Bone marrow (tissue), 2 donors: ENCODE measurements around the gene CCDC201.
A peak's percentile ranks its signal among the peaks of the same experiment; 100 is the strongest.

Experiments used
- DNase-seq, 2 donors: peaks; one replicate each; lab custom pipeline; 2025; lab: John Stamatoyannopoulos, UW

Gene CCDC201, protein sequence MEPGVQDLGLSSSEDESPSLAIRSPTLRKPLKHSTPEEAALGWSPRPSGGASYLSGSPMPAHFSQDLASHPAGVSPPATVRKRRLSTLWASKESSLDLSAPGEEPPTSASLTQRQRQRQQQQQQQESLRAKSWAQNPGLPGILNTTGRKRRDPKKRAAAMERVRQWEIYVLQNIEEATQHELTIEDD

DNA sequence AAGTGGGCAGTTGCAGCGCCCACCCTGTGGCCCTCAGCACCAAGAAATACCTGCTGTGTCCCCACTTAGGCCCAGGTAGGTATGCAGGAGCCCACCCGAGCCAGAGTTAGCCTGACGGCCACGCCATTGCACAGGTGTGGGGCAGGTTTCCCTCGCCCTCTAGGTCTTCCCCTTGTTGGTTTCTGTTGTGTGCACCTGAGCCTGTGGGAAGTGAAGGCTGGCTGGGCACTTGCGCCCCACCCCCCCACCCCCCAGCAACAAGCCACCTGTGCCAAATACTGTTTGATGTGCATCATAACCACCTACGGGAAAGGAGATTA, at the start of gene CCDC201:
TSS of gene CCDC201 (minus strand) at position 48 of the 320 bp plus-strand sequence. CDS start 75 bp downstream, outside the sequence.
- no peak for DNase-seq

- no peak for DNase-seq
These were observed 49.0 kb upstream of the CCDC201 start for GRCh38 chr7:45921699-45922519.

- DNase-seq: no peak
These were observed 48.5 kb upstream of the CCDC201 start for GRCh38 chr7:45921381-45921698.

DNA sequence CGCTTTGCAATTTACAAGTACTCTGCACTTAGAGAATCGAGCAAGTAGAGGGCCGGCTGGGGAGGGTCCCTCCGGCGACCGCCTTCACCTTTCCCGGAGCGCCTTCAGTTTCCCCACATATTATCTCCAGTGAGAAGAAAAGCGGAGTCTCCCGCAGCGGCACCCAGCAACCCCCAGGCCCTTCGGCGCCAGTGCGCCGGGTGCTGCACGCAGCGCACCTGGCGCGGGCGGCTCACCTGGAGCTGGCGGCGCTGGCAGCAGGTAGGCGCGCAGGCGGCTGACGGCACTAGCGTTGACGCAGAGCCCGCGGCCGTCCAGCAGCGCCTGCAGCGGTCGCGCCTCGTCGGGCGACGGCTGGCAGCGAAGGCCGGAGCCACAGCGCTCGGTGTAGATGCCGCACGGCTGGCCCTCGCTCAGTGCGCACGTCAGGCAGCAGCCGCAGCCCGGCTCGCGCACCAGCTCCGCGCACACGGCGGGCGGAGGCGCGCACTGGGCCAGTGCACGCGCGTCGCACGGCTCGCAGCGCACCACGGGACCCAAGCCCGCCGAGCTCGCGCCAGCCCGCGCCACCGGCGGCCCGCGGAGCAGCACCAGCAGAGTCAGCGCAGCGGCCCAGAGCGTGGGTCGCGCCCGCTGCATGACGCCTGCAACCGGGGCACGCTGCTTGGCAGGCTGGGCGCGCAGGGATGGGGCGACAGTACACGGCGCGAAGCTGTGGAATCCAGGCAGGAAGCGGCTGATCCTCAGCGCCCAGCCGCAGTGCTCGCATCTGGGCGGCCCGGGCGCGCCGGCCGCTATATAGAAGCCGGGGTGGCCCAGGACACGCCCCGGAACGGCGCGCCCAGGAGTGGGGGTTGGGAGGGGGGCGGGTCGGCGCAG, 47.9 kb upstream of the CCDC201 start, which contains the start of gene IGFBP3:
TSS of gene IGFBP3 (minus strand) at position 771 of the 879 bp plus-strand sequence. CDS start at position 639, 132 bp downstream.
- no peak for DNase-seq

DNA sequence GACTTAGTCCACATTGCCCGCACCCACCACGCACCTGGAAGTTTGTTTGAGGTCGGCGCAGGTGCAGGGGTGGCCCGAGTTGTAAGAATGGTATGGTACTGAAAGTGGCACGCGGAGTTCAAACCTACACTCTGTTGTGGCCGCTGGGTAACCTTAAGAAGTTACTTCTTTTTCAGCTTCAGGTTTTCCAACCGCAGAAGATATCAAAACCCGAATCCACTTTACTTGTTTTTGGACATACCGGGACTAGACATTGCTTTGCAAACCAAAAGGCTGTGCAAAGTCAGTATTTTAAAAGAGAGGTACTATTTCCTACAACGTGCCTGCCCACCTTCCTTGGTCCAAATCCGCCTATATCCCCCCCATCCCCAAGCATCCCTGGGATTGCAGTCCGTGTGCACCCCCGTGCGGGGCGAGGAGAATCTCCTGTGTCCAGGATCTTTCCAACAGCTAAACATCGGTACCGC, 47.1 kb upstream of the CCDC201 start:
- DNase-seq: no peak

GRCh38 chr7:45919231-45919784, 46.4 kb upstream of the CCDC201 start:
- DNase-seq: no peak

DNA sequence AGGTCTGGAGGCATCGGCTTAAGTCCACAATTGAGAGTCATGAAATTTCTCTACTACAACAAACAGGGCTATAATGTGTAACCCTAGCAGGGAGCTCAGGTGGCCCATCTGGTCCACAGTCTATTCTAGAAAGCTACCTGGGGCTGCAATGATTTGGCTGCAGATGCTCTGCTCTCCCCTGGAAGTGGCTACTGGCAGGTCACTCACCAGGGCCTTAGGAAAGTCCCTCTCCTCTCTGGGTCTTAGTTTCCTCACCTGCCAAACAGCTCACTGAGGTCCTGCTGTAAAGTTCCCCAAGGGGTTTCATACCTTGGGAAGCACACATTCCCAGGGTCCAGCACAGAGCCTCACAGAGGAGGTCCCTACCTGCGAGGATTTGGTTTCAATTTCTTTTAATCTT, 45.7 kb upstream of the CCDC201 start:
- DNase-seq: no peak

GRCh38 chr7:45917658-45918057, 44.8 kb upstream of the CCDC201 start:
- peak; percentile 33 to 39 for DNase-seq

GRCh38 chr7:45917064-45917463, 44.2 kb upstream of the CCDC201 start:
- no peak for DNase-seq

GRCh38 chr7:45915606-45916005, 42.7 kb upstream of the CCDC201 start:
- DNase-seq: no peak

DNA sequence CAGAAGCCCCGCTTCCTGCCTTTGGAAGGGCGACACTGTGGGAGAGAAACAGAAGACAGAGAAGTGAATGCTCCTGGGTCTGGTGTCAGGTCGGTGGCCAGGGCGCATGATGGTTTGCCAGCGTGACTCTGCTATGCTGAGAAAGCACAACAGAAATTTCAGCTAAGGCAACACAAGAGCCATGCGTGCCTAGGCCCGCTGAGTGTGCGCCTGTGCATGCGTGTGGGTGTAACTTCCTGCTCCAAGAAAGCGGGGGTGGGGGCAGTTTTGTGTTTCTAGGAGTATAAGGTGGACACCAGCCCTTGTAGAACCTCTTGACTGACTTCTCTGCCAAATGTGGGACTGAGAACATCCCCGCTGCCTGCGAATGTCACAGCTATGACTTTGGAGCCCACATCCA, 42.0 kb upstream of the CCDC201 start:
- DNase-seq: no peak

- no peak for DNase-seq
These were observed 40.1 kb upstream of the CCDC201 start for GRCh38 chr7:45912972-45913371.

- no peak for DNase-seq
These were observed 38.4 kb upstream of the CCDC201 start for GRCh38 chr7:45911311-45911710.

DNA sequence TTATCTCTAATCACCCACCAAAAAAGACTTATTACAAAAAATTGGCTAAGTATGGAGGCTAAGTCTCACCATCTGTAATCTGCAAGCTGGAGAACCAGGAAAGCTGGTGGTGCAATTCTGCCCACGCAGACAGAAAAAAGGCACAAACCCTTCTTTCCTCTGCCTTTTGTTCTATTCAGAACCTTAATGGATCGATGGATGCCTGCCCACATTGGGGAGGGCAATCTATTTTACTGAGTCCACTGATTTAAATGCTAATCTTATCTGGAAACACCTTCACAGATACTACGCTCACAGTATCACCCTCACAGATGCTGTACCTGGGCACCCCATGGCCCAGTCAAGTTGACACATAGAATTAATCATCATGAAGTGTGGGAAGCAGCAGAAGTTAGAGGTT, 38.0 kb upstream of the CCDC201 start:
- no peak for DNase-seq

GRCh38 chr7:45909561-45909960, 36.7 kb upstream of the CCDC201 start:
- DNase-seq: no peak

DNA sequence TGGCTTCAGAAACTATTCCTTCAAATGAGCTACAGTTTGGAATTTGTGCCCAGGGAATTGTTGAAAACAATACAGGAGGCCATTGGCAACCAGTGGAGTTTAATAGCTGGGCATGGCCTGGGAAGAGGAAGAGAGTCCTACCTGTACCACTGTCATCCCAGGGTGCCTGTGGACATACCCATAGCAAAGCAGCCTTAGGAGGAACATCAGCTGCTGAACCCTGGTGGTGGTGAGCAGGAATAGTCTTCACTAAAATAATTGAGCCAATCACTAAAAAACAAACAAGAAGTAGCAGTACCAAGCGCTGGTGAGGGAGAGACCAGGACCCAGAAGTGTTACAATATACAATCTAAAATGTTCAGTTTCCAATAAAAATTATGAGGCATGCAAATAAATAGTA, 29.9 kb upstream of the CCDC201 start:
- no peak for DNase-seq

GRCh38 chr7:45901566-45901965, 28.7 kb upstream of the CCDC201 start:
- DNase-seq: no peak

DNA sequence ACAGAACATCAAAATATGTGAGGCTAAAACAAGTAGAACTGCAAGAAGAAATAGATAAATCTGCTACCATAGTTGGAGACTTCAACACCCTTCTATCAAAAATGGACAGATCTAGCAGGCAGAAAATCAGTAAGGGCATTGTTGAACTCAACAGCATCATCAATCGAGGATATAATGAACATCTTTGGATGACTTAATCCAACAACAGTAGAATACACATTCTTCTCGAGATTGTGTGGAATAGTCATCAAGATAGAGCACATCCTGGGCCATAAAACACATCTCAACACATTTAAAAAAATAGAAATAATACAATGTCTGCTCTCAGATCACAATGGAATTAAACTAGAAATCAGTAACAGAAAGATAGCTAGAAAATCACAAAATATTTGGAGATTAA, 25.3 kb upstream of the CCDC201 start:
- no peak for DNase-seq

DNA sequence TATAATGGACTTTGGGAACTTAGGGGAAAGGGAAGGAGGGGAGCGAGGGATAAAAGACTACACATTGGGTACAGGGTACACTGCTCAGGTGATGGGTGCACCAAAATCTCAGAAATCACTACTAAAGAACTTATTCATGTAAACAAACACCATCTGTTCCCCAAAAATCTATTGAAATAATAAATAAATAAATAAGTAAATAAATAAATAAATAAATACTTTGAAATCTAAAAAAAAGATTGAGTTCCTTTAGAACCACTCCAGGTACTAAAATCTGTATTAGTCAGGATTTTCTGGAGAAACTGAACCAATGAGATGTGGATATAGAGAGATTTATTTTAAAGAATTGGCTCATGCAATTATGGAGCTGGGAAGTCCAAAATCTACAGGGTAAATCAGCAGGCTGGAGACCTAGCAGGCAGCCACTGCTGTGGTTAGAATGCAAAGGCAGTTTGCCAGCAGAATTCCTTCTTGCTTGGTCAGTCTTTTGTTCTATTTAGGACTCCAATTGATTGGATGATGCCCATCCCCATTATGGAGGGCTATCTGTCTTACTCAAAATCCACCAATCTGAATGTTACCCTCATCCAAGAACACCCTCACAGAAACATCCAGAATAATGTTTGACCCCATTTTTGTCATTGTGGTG, 24.3 kb upstream of the CCDC201 start:
- no peak for DNase-seq

- DNase-seq: no peak
These were observed 21.8 kb upstream of the CCDC201 start for GRCh38 chr7:45894665-45895062.

GRCh38 chr7:45893996-45894664, 21.2 kb upstream of the CCDC201 start:
- DNase-seq: no peak
